Endodermal cell (in vitro differentiated cells): ENCODE measurements around the gene RAPGEF2. TPM values are rescaled to one million over a fixed set of nuclear protein-coding genes. Genes with fewer than 3 reads are reported as not detected.

Source experiments
- DNase-seq: peaks from one replicate; pipeline ENCODE4 v3.0.0-alpha.2; 2017
- H3K27ac ChIP-seq: 2 replicates; pipeline ENCODE4 v1.5.1; 2013; ENCODE audit warnings: mild to moderate bottlenecking, low read depth, low read length, moderate library complexity
- H3K27me3 ChIP-seq: 2 replicates; pipeline ENCODE4 v1.6.1; 2013; ENCODE audit warnings: mild to moderate bottlenecking, low read length, moderate library complexity; ENCODE audit not compliant: insufficient read depth, control insufficient read depth, poor library complexity, severe bottlenecking
- H3K36me3 ChIP-seq: 2 replicates; pipeline ENCODE4 v1.7.0; 2013; ENCODE audit warnings: mild to moderate bottlenecking, low read length, moderate library complexity; ENCODE audit not compliant: control insufficient read depth, insufficient read depth
- H3K4me1 ChIP-seq: one replicate; pipeline ENCODE4 v1.7.0; 2013; ENCODE audit warnings: low read length; ENCODE audit not compliant: control insufficient read depth, insufficient read depth
- H3K4me3 ChIP-seq: 2 replicates; pipeline ENCODE4 v1.5.1; 2013; ENCODE audit warnings: mild to moderate bottlenecking, low read length, moderate library complexity
- H3K9ac ChIP-seq: 2 replicates; pipeline ENCODE4 v1.6.1; 2013; ENCODE audit warnings: mild to moderate bottlenecking, low read length, moderate library complexity; ENCODE audit not compliant: poor library complexity, severe bottlenecking; ENCODE audit errors: extremely low read depth
- H3K9me3 ChIP-seq: 2 replicates; pipeline ENCODE4 v1.6.1; 2013; ENCODE audit warnings: mild to moderate bottlenecking, low read length, moderate library complexity; ENCODE audit not compliant: control insufficient read depth
- H3K27ac Mint-ChIP-seq: 2 replicates; pipeline ENCODE4 v1.8.0; 2020; ENCODE audit warnings: mixed read lengths
- H3K27me3 Mint-ChIP-seq: 2 replicates; pipeline ENCODE4 v1.8.0; 2021; ENCODE audit warnings: mild to moderate bottlenecking, mixed read lengths; ENCODE audit not compliant: insufficient read depth
- H3K36me3 Mint-ChIP-seq: 2 replicates; pipeline ENCODE4 v1.8.0; 2020; ENCODE audit warnings: low read depth, mixed read lengths
- H3K4me1 Mint-ChIP-seq: 2 replicates; pipeline ENCODE4 v1.8.0; 2020; ENCODE audit warnings: mixed read lengths
- H3K4me3 Mint-ChIP-seq: 2 replicates; pipeline ENCODE4 v1.8.0; 2020; ENCODE audit warnings: mild to moderate bottlenecking, moderate library complexity, mixed read lengths
- H3K9me3 Mint-ChIP-seq: 2 replicates; pipeline ENCODE4 v1.8.0; 2020; ENCODE audit warnings: mild to moderate bottlenecking, mixed read lengths
- CTCF ChIP-seq: fragments of 200-600 bp; sonication (generic); conservative IDR thresholded peaks from 2 replicates; pipeline ENCODE4 v1.5.0; 2021; ENCODE audit warnings: antibody characterized with exemption, mild to moderate bottlenecking
- WGBS, 2 experiments: methylation state at CpG; one replicate each; pipeline versions ENCODE4 v1.1.5 to v1.1.7; 2013; ENCODE audit warnings: missing lambda C conversion rate in 2 of 2, mixed read lengths in 1 of 2; ENCODE audit not compliant: insufficient coverage in 1 of 2, insufficient read length in 1 of 2; 5-methylcytosine and 5-hydroxymethylcytosine counted together
- total RNA-seq, 2 donors: library from RNA; stranded (reverse); fragmentation: NEBNext Ultra II Directional in 1 of 2; extraction: Animal tissue kit (Norgen Biotek cat#: 25700) in 1 of 2; gene quantifications; 2 replicates in 1 of 2; 3 replicates in 1 of 2; pipeline ENCODE4 v1.2.1, GENCODE V29; 2021

RAPGEF2 gene
- total RNA-seq, 2 donors from 2014 or later, result 63.4 to 78.2 TPM

- Mint-ChIP-seq H3K9me3 (no peaks in the 10 kb centered on the region), H3K27ac (no peak overlapping the region), H3K4me3 (no peak overlapping the region), H3K27me3 (no peaks in the 10 kb centered on the region), H3K4me1 (peaks cover 10% of the 10 kb centered on the region), H3K36me3 (no peaks in the 10 kb centered on the region)
- no peak overlapping the region for H3K9ac ChIP-seq
- no peaks in the 10 kb centered on the region for H3K36me3 ChIP-seq
- no peaks in the 10 kb centered on the region for H3K27me3 ChIP-seq
- TF ChIP-seq CTCF, result no peak
- no peak for DNase-seq
- WGBS, 2 experiments, result 93 to 100% methylated on average over 1 to 3 of the region's 3 CpGs
- no peaks in the 10 kb centered on the region for H3K4me1 ChIP-seq
- no peak overlapping the region for H3K27ac ChIP-seq
- H3K9me3 ChIP-seq, result no peaks in the 10 kb centered on the region
- H3K4me3 ChIP-seq, result no peak overlapping the region
These were observed 33.0 kb upstream of the RAPGEF2 start for GRCh38 chr4:159069922-159070321.

GRCh38 chr4:159070742-159071141, 32.1 kb upstream of the RAPGEF2 start:
- no peak overlapping the region for H3K27ac ChIP-seq
- no peak overlapping the region for H3K4me3 ChIP-seq
- no peaks in the 10 kb centered on the region for H3K36me3 ChIP-seq
- no peaks in the 10 kb centered on the region for H3K4me1 ChIP-seq
- Mint-ChIP-seq H3K27ac (peak overlapping the region; percentile 88), H3K27me3 (no peaks in the 10 kb centered on the region), H3K4me3 (no peak overlapping the region), H3K36me3 (no peaks in the 10 kb centered on the region), H3K4me1 (peaks cover 10% of the 10 kb centered on the region), H3K9me3 (no peaks in the 10 kb centered on the region)
- WGBS, 2 experiments, result 89 to 94% methylated on average over 3 to 4 of the region's 4 CpGs
- no peak for DNase-seq
- H3K9me3 ChIP-seq, result no peaks in the 10 kb centered on the region
- no peaks in the 10 kb centered on the region for H3K27me3 ChIP-seq
- H3K9ac ChIP-seq, result no peak overlapping the region
- TF ChIP-seq CTCF, result no peak

- H3K27me3 ChIP-seq, result no peaks in the 10 kb centered on the region
- Mint-ChIP-seq H3K27ac (peak overlapping the region; percentile 88), H3K4me1 (peaks cover 10% of the 10 kb centered on the region), H3K4me3 (no peak overlapping the region), H3K36me3 (no peaks in the 10 kb centered on the region), H3K9me3 (no peaks in the 10 kb centered on the region), H3K27me3 (no peaks in the 10 kb centered on the region)
- 80 to 91% methylated on average over 1 of the region's 1 CpG for WGBS, 2 experiments
- no peaks in the 10 kb centered on the region for H3K9me3 ChIP-seq
- TF ChIP-seq CTCF, result no peak
- H3K4me1 ChIP-seq, result no peaks in the 10 kb centered on the region
- H3K36me3 ChIP-seq, result no peaks in the 10 kb centered on the region
- DNase-seq, result peak; percentile 78
- H3K27ac ChIP-seq, result no peak overlapping the region
- H3K9ac ChIP-seq, result no peak overlapping the region
- H3K4me3 ChIP-seq, result no peak overlapping the region
These were observed 31.5 kb upstream of the RAPGEF2 start for GRCh38 chr4:159071178-159071968.
